ENCODE measurements around the gene VDAC1. TPM values are rescaled to one million over a fixed set of nuclear protein-coding genes. Genes with fewer than 3 reads are reported as not detected.
A peak's percentile ranks its signal among the peaks of the same experiment; 100 is the strongest.

Gene VDAC1
- total RNA-seq, 4 donors from 2014 or later, result 106 to 210 (median 180) TPM

DNA sequence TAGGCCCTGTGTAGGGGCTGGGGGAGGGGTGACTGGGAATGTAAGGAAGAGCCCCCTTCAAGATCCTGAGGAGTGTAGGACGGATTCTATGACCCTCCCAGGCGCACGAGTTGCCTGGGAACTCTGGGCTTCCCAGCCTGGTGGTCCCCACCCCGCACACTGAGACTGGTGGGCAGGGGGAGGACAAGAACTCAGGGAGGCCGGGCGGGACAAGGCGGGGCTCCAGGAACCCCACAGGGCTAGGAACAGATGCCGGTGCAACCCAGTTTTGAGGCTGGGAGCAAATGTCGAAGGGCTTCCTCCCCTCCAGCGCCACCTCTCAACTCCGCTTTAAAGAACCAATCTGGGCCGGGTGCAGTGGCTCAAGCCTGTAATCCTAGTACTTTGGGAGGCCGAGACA lies 1.3 kb upstream of the VDAC1 start:
- Histone ChIP-seq H3K36me3 (no peaks in the 10 kb centered on the region), H3K4me1 (peaks cover 23 to 43% (median 28%) of the 10 kb centered on the region in 4 donors), H3K4me3 (peak overlapping the region in 2 of 4 donors; percentile 90 to 91), H3K9me3 (no peaks in the 10 kb centered on the region), H3K27ac (peak overlapping the region; percentile 99 to 100 (median 99)), H3K27me3 (no peaks in the 10 kb centered on the region)
- 82% methylated on average over 13 of the region's 13 CpGs; no CpG with 5 or more reads in 1 of the 2 donors for WGBS, 2 donors (ENCODE audit: low coverage in 1 of 2)
- in situ Hi-C loops (cut with MboI; ENCODE audit: low pct_ligation_motif_present in 1 of 4, low pct_unique_long_range_greater_than_20kb in 1 of 4, low sequenced_read_pairs in 3 of 4), result no loop called here
- DNase-seq, result no peak
- TF ChIP-seq POLR2AphosphoS5 (IDR thresholded peaks at IDR 0.05) (no peak), EP300 (IDR thresholded peaks at IDR 0.05; ENCODE audit: low read depth) (no peak), POLR2A (IDR thresholded peaks at IDR 0.05) (no peak)
- TF ChIP-seq, protein P1, sequence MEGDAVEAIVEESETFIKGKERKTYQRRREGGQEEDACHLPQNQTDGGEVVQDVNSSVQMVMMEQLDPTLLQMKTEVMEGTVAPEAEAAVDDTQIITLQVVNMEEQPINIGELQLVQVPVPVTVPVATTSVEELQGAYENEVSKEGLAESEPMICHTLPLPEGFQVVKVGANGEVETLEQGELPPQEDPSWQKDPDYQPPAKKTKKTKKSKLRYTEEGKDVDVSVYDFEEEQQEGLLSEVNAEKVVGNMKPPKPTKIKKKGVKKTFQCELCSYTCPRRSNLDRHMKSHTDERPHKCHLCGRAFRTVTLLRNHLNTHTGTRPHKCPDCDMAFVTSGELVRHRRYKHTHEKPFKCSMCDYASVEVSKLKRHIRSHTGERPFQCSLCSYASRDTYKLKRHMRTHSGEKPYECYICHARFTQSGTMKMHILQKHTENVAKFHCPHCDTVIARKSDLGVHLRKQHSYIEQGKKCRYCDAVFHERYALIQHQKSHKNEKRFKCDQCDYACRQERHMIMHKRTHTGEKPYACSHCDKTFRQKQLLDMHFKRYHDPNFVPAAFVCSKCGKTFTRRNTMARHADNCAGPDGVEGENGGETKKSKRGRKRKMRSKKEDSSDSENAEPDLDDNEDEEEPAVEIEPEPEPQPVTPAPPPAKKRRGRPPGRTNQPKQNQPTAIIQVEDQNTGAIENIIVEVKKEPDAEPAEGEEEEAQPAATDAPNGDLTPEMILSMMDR (IDR thresholded peaks at IDR 0.05), result no peak
- intact Hi-C loops (cut with DNase I; ENCODE audit: low total_unique reads), result no loop called here

DNA sequence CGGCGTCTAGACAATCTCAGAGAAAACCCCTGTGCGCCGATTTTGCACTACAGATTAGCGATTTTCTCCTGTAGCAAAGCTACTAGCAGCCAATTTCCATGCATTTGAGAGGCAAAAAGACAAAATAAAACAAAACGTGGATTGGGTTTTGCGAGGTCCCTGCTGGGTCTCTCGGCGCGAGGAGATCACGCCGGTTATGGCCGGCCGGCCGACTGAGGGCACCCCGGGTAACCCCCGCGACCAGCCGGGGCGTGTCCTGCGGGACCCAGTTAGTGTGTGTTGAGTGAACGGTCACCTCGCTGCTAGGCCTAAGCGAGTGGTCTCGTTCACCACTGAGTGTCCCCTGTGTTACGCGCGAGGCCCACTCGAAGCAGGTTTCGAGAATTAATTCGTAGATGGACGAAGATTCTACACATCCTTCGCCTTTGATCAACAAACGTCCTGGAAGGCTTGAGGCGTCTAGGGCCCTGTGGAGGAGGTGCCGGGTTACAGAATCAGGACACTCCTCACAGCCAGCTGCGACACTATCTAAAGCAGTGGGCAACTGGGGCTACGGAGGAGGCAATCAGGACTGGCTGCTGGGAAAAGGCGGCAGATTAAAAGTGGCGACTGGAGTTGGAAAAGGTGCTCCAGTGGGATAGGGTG lies 764 bp upstream of the VDAC1 start:
- in situ Hi-C loops (cut with MboI; ENCODE audit: low pct_ligation_motif_present in 1 of 4, low pct_unique_long_range_greater_than_20kb in 1 of 4, low sequenced_read_pairs in 3 of 4), result no loop called here

DNA sequence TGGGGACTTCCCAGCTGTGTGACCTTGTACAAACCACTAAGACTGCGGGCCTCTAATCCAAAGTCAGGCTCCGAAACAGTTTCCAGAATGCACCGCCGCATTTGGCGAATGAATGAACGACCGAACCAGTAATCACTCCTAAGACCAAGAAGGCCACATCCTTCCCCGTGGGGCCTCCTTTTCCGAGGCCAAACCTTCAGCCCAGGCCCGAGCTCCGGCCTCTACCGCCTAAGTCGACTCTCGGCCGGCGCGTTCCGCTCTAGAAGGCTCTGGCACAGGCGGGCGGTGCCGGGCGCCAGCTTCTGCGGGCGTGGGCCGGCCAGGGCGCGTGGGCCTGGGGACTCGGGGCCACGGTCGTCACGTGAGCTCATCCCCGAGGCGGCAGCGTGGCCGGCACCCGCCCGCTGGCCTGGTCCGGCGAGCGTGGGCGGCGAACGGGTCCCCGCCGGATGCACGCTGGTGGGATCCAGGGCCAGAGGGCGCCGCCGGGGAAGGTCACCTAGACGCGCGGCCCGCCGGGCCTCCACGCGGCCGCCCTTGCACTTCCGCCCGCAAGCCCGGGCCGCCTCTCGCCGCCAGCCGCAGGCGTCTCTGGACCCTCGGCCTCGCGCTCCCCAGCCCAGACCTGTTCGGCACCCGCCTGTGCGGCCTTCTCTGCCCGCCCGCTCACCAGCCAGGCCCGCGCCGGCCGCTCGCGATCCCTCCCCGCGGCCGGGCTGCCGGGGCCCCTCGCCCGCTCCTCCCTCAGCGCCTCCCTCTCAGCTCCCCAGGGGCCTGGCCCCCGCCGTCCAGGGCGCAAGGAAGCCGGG lies 754 bp downstream of the VDAC1 start:
- in situ Hi-C loops (cut with MboI; ENCODE audit: low pct_ligation_motif_present in 1 of 4, low pct_unique_long_range_greater_than_20kb in 1 of 4, low sequenced_read_pairs in 3 of 4) (no loop called here), intact Hi-C loops (cut with DNase I; ENCODE audit: low total_unique reads) (no loop called here)
- H3K4me1 ChIP-seq, result peaks cover 44 to 62% (median 47%) of the 10 kb centered on the region in 4 donors
- H3K36me3 ChIP-seq, result no peaks in the 10 kb centered on the region
- no peaks in the 10 kb centered on the region for H3K9me3 ChIP-seq
- 0% methylated on average over 58 of the region's 90 CpGs; no CpG with 5 or more reads in 1 of the 2 donors for WGBS, 2 donors (ENCODE audit: low coverage in 1 of 2)
- TF ChIP-seq POLR2A (IDR thresholded peaks at IDR 0.05) (no peak), EP300 (IDR thresholded peaks at IDR 0.05; ENCODE audit: low read depth) (no peak), POLR2AphosphoS5 (IDR thresholded peaks at IDR 0.05) (no peak)
- TF ChIP-seq, protein P1 (IDR thresholded peaks at IDR 0.05), result no peak
- peak; percentile 60 for DNase-seq
- peak overlapping the region; percentile 99 to 100 (median 99) for H3K27ac ChIP-seq
- peak overlapping the region; percentile 90 to 97 (median 92) for H3K4me3 ChIP-seq
- no peaks in the 10 kb centered on the region for H3K27me3 ChIP-seq

More for the DNA sequence above, 764 bp upstream of the VDAC1 start:
- Histone ChIP-seq H3K27ac (peak overlapping the region; percentile 99 to 100 (median 99)), H3K27me3 (no peaks in the 10 kb centered on the region), H3K9me3 (no peaks in the 10 kb centered on the region), H3K4me3 (peak overlapping the region; percentile 82 to 93 (median 90)), H3K36me3 (no peaks in the 10 kb centered on the region), H3K4me1 (peaks cover 29 to 47% (median 34%) of the 10 kb centered on the region in 4 donors)
- TF ChIP-seq POLR2AphosphoS5 (IDR thresholded peaks at IDR 0.05) (no peak), POLR2A (IDR thresholded peaks at IDR 0.05) (no peak), EP300 (IDR thresholded peaks at IDR 0.05; ENCODE audit: low read depth) (no peak)
- TF ChIP-seq, protein P1 (IDR thresholded peaks at IDR 0.05), result no peak
- intact Hi-C loops (cut with DNase I; ENCODE audit: low total_unique reads), result no loop called here
- WGBS, 2 donors (ENCODE audit: low coverage in 1 of 2), result 13 to 27% methylated on average over 10 to 40 of the region's 40 CpGs
- DNase-seq, result peak; percentile 52
